Right atrium auricular region (tissue), 2 donors: ENCODE results near the gene NRN1. TPM values are rescaled to one million over a fixed set of nuclear protein-coding genes. Genes with fewer than 3 reads are reported as not detected.
A peak's percentile ranks its signal among the peaks of the same experiment; 100 is the strongest.
"Not testable (repeated sequence)": the region's sequence is repeated elsewhere in the genome, so short reads cannot be mapped to it uniquely, and the experiment has no call there.

Experiments used
- DNase-seq: peaks from one replicate; pipeline ENCODE4 v3.0.0-alpha.2; 2019; ENCODE audit warnings: low spot score
- H3K27ac ChIP-seq, 2 donors: fragments of 200-600 bp; sonication (generic); 1 replicate in 1 of 2; 2 replicates in 1 of 2; pipeline ENCODE4 v1.5.1; 2016 to 2019
- H3K27me3 ChIP-seq, 2 donors: fragments of 200-600 bp; sonication (generic); one replicate each; pipeline versions ENCODE4 v1.5.1 to v1.6.0; 2017 to 2019
- H3K36me3 ChIP-seq: fragments of 200-600 bp; sonication (generic); one replicate; pipeline ENCODE4 v1.5.1; 2016
- H3K4me1 ChIP-seq, 2 donors: fragments of 200-600 bp; sonication (generic); one replicate each; pipeline versions ENCODE4 v1.5.1 to v1.6.0; 2017 to 2019
- H3K4me3 ChIP-seq, 2 donors: fragments of 200-600 bp; sonication (generic); 1 replicate in 1 of 2; 2 replicates in 1 of 2; pipeline ENCODE4 v1.5.1; 2017 to 2019; ENCODE audit warnings: mild to moderate bottlenecking in 1 of 2, moderate library complexity in 1 of 2
- H3K9me3 ChIP-seq, 2 donors: fragments of 200-600 bp; sonication (generic); one replicate each; pipeline ENCODE4 v1.5.1; 2019
- total RNA-seq, 2 donors: library from RNA; depleted of rRNA; stranded (reverse); fragments of >200 nt; gene quantifications; one replicate each; pipeline ENCODE4 v1.1.0, GENCODE V29; 2016
- TF ChIP-seq, protein P1 (sequence below), 2 donors: fragments of 200-600 bp; sonication (generic); IDR thresholded peaks; one replicate each; pipeline ENCODE4 v1.5.1; 2019; ENCODE audit warnings: antibody characterized with exemption in 2 of 2

Gene NRN1
- total RNA-seq, 2 donors from 2014 or later: 6.6 to 7.5 TPM

DNA sequence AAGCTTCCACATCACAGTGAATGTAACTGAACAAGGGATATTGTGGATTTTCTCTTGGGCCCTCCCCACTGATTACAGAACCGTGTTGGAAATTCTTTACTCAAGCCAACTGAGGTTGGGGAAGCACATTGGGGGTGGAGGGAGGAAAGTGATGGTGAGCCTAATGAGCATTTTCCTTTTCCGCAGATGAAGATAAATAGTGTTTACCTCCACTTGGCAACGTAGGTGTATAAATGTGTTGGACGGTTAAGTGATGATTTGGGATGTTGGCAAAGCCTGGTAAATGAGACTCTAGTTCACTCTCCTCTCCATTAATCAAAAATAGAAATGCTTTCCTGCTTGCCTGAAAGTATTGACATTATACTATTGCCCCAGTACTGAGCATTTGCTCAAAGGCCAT, 27.1 kb upstream of the NRN1 start:
- Histone ChIP-seq H3K4me3 (no peak overlapping the region), H3K4me1 (no peaks in the 10 kb centered on the region)

DNA sequence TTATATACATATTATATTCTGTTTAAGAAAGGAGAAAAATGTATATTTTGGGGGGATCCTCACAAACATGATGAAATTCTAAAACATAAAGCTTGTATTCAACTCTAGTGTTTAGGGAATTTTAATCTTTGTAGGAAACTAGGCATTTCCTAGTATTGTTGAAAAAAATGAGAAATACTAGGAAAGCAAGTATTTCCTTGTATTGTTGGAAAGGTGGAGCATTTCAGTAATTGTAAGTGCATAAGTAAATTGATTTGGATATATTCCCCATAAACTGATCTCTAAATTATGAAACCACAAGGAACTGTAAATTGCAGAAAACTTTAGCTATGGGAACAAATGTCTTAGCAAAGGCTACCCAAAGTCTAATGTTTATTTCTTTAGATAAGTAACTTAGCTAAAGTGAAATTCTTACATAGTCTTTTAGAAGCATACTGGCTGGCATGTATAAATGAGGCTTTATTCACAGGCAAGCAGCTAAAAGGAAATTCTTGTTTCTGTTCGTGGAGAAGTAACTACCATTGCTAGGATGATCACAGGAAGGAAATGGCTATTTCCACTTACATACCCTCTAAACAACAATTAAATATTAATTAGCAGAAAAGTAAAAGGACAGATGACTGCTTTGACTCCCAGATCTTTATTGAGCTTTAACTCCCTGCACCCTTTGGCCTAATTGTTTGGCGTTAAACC, 19.9 kb upstream of the NRN1 start:
- Histone ChIP-seq H3K4me3 (no peak overlapping the region), H3K9me3 (no peaks in the 10 kb centered on the region), H3K36me3 (no peaks in the 10 kb centered on the region), H3K4me1 (no peaks in the 10 kb centered on the region), H3K27ac (peak overlapping the region; percentile 7 to 36), H3K27me3 (no peaks in the 10 kb centered on the region)
- DNase-seq: no peak
- TF ChIP-seq, protein P1, sequence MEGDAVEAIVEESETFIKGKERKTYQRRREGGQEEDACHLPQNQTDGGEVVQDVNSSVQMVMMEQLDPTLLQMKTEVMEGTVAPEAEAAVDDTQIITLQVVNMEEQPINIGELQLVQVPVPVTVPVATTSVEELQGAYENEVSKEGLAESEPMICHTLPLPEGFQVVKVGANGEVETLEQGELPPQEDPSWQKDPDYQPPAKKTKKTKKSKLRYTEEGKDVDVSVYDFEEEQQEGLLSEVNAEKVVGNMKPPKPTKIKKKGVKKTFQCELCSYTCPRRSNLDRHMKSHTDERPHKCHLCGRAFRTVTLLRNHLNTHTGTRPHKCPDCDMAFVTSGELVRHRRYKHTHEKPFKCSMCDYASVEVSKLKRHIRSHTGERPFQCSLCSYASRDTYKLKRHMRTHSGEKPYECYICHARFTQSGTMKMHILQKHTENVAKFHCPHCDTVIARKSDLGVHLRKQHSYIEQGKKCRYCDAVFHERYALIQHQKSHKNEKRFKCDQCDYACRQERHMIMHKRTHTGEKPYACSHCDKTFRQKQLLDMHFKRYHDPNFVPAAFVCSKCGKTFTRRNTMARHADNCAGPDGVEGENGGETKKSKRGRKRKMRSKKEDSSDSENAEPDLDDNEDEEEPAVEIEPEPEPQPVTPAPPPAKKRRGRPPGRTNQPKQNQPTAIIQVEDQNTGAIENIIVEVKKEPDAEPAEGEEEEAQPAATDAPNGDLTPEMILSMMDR (IDR thresholded peaks at IDR 0.05): no peak

More for the DNA sequence above, 27.1 kb upstream of the NRN1 start:
- Histone ChIP-seq H3K36me3 (no peaks in the 10 kb centered on the region), H3K27me3 (no peaks in the 10 kb centered on the region), H3K27ac (no peak overlapping the region), H3K9me3 (no peaks in the 10 kb centered on the region)
- no peak for DNase-seq
- TF ChIP-seq, protein P1 (IDR thresholded peaks at IDR 0.05): no peak

DNA sequence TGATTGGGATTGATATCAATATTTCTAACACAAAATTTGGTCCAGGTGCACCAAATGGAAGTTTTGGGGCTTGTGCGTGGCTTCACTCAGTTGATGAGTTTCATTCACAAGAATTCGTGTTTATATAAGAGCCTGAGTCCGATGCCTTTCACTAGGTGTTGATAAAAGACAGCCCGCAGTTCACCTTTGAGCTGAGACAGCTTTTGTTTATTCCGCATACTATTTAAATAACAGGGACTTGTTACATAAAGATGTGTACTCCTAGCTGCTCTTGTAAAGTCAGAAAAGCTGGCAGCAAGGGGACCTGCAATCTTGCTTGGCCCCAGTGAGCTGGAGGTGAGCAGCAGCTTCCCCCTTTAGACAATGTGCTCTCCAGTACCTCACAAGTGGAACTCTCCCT, 19.0 kb upstream of the NRN1 start:
- TF ChIP-seq, protein P1 (IDR thresholded peaks at IDR 0.05): no peak
- DNase-seq: no peak
- no peak overlapping the region for H3K27ac ChIP-seq
- no peak overlapping the region for H3K4me3 ChIP-seq
- H3K36me3 ChIP-seq: no peaks in the 10 kb centered on the region
- H3K27me3 ChIP-seq: no peaks in the 10 kb centered on the region
- no peaks in the 10 kb centered on the region for H3K4me1 ChIP-seq
- H3K9me3 ChIP-seq: no peaks in the 10 kb centered on the region

DNA sequence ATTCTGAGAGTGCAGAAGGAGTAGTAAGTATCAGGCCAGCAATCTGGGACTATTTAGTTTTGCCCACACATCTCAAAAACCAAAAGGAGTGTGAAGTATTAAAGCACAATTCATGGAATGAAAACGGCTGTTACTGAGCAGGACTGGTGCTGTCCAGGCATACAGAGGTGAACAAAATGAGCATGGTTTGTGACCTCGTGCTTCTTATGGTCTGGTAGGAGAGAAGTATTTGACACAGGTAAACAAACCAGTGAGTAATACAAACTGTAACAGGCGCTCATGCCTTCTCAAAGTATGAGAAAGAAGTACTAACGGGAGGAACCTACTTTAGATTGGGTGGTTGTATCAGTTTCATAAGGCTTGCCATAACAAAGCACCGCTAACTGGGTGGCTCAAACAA, 17.5 kb upstream of the NRN1 start:
- no peaks in the 10 kb centered on the region for H3K9me3 ChIP-seq
- H3K27me3 ChIP-seq: no peaks in the 10 kb centered on the region
- DNase-seq: no peak
- no peaks in the 10 kb centered on the region for H3K36me3 ChIP-seq
- no peak overlapping the region for H3K27ac ChIP-seq
- TF ChIP-seq, protein P1 (IDR thresholded peaks at IDR 0.05): no peak
- H3K4me1 ChIP-seq: no peaks in the 10 kb centered on the region
- H3K4me3 ChIP-seq: no peak overlapping the region

DNA sequence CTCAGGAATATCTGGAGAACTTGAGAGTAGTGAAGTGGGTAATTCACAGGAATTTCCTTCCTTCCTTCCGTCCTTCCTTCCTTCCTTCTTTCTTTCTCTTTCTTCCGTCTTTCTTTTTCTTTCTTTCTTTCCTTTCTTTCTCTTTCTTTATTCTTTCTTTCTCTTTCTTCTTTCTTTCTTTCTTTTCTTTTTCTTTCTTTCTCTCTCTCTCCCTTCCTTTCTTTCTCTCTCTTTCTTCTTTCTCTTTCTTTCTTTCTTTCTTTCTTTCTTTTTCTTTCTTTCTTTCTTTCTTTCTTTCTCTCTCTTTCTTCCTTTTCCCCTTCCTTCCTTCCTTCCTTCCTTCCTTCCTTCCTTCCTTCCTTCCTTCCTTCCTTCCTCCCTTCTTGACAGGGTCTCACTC, 16.1 kb upstream of the NRN1 start:
- not testable (repeated sequence) for H3K27me3 ChIP-seq, H3K36me3 ChIP-seq, H3K27ac ChIP-seq, H3K4me3 ChIP-seq, H3K4me1 ChIP-seq, H3K9me3 ChIP-seq, DNase-seq

DNA sequence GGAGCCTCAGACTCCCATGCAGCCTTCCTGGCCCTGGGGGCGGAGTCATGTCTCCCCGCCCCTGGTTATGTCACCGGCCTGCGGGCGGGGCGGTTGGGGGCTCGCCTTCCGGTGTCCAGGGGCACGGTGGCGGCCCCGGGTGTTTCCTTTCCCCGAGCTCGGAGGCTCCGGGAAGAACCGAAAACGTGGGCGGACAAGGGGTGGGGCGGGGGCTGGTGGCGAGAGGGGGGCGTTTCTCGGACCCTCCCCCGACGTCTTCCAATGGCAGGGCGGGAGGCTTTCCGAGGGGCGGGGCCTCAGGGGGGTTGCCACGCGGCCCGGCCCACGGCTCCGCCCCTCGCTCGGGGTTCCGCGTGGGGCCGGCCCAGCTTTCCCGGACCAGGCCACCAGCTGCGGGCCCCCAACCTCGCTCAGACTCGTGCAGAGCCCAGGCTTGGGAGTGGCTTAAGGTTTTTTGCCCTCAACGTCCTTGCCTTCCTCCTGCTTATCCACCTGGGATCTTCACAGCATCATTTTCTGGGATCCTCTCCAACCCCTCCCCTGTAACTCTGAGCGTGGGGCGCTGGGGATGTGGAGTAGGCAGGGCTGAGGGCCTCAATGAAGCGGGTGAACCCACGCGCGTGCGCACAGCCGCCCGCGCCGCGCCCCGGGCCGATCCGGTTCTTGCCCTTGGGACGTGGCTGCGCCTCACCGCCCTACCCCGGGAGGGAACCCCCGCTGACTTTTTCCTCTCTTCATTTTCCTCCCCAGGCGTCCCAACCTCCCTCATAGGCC, 2.1 kb upstream of the NRN1 start:
- H3K9me3 ChIP-seq: no peaks in the 10 kb centered on the region
- peaks cover 0 to 42% of the 10 kb centered on the region in 2 donors for H3K4me1 ChIP-seq
- peak overlapping the region; percentile 12 to 51 for H3K4me3 ChIP-seq
- no peak for DNase-seq
- peak overlapping the region; percentile 60 to 63 for H3K27ac ChIP-seq
- TF ChIP-seq, protein P1 (IDR thresholded peaks at IDR 0.05): no peak
- no peaks in the 10 kb centered on the region for H3K36me3 ChIP-seq
- peaks cover 44 to 62% of the 10 kb centered on the region in 2 donors for H3K27me3 ChIP-seq
